GM23338 (cell line): ENCODE results near the gene NUTM1.

ENCODE experiments used
- CREB1 ChIP-seq: fragments of 250-450 bp; sonication (Bioruptor Pico); IDR thresholded peaks from 2 replicates; pipeline ENCODE4 v1.5.0; 2020; ENCODE audit warnings: low read depth, mild to moderate bottlenecking, moderate library complexity
- CTCF ChIP-seq, 2 experiments: fragments of 200-600 bp in 1 of 2; sonication (generic) in 1 of 2; conservative IDR thresholded peaks; 2 replicates each; pipeline versions ENCODE4 v1.5.1 to v1.6.1; 2016 to 2017; ENCODE audit warnings: antibody characterized with exemption in 2 of 2, low read depth in 2 of 2, mild to moderate bottlenecking in 2 of 2, moderate library complexity in 1 of 2
- ETS1 ChIP-seq: IDR thresholded peaks from 2 replicates; pipeline ENCODE4 v1.6.1; 2016; ENCODE audit warnings: antibody characterized with exemption
- EZH2 ChIP-seq: fragments of 200-600 bp; sonication (generic); IDR thresholded peaks from one replicate; pipeline ENCODE4 v1.8.0; 2017; ENCODE audit warnings: antibody characterized with exemption, mild to moderate bottlenecking, low read depth; ENCODE audit not compliant: unreplicated experiment
- EZH2phosphoT487 ChIP-seq: fragments of 200-600 bp; sonication (generic); IDR thresholded peaks from one replicate; pipeline ENCODE4 v1.8.1; 2018; ENCODE audit warnings: antibody characterized with exemption; ENCODE audit not compliant: unreplicated experiment
- JUNB ChIP-seq: IDR thresholded peaks from one replicate; pipeline ENCODE4 v1.6.1; 2016; ENCODE audit warnings: antibody characterized with exemption; ENCODE audit not compliant: unreplicated experiment
- NANOG ChIP-seq: IDR thresholded peaks from 2 replicates; pipeline ENCODE4 v1.6.1; 2016; ENCODE audit warnings: antibody characterized with exemption, borderline replicate concordance
- POLR2AphosphoS5 ChIP-seq: IDR thresholded peaks from 2 replicates; pipeline ENCODE4 v1.6.1; 2016; ENCODE audit warnings: antibody characterized with exemption, low read depth
- REST ChIP-seq: IDR thresholded peaks from one replicate; pipeline ENCODE4 v1.6.1; 2018; ENCODE audit warnings: antibody characterized with exemption; ENCODE audit not compliant: unreplicated experiment
- STAT1 ChIP-seq: IDR thresholded peaks from one replicate; pipeline ENCODE4 v1.6.1; 2016; ENCODE audit warnings: antibody characterized with exemption; ENCODE audit not compliant: unreplicated experiment
- ZNF114 ChIP-seq: fragments of 250-450 bp; sonication (Bioruptor Pico); IDR thresholded peaks from 2 replicates; pipeline ENCODE4 v1.5.0; 2020; ENCODE audit warnings: mild to moderate bottlenecking, moderate library complexity
- ZNF331 ChIP-seq: fragments of 250-450 bp; sonication (Bioruptor Pico); IDR thresholded peaks from 2 replicates; pipeline ENCODE4 v1.5.0; 2020; ENCODE audit warnings: low read depth, mild to moderate bottlenecking, moderate library complexity
- TF ChIP-seq, protein P1 (sequence below): fragments of 250-450 bp; sonication (Bioruptor Pico); IDR thresholded peaks from 2 replicates; pipeline ENCODE4 v1.5.0; 2020; ENCODE audit warnings: mild to moderate bottlenecking, moderate library complexity

DNA sequence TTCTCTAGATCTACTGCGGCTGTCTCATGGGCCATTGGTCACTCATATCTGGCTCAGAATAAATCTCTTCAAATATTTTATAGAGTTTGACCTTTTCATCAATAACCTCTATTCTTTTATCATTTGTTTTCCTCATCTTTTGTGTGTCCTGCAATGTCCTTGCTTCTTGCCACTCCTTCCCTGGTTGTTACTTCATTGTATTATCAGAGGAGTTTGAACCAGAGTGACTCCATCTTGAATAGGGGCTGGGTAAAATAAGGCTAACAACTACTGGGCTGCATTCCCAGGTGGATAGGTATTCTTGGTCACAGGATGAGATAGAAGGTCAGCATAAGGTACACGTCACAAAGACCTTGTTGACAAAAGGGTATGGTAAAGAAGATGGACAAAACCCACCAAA is 33.7 kb downstream of the NUTM1 start:
- TF ChIP-seq EZH2 (no peak), CTCF (conservative IDR thresholded peaks at IDR 0.05; ENCODE audit: low read depth in 2 of 2) (no peak), REST (no peak), EZH2phosphoT487 (no peak), CREB1 (CRISPR knock-in tag) (no peak), POLR2AphosphoS5 (no peak), STAT1 (no peak), JUNB (no peak), NANOG (no peak), ZNF331 (CRISPR knock-in tag) (no peak), ETS1 (no peak), ZNF114 (CRISPR knock-in tag) (no peak)
- TF ChIP-seq, protein P1, sequence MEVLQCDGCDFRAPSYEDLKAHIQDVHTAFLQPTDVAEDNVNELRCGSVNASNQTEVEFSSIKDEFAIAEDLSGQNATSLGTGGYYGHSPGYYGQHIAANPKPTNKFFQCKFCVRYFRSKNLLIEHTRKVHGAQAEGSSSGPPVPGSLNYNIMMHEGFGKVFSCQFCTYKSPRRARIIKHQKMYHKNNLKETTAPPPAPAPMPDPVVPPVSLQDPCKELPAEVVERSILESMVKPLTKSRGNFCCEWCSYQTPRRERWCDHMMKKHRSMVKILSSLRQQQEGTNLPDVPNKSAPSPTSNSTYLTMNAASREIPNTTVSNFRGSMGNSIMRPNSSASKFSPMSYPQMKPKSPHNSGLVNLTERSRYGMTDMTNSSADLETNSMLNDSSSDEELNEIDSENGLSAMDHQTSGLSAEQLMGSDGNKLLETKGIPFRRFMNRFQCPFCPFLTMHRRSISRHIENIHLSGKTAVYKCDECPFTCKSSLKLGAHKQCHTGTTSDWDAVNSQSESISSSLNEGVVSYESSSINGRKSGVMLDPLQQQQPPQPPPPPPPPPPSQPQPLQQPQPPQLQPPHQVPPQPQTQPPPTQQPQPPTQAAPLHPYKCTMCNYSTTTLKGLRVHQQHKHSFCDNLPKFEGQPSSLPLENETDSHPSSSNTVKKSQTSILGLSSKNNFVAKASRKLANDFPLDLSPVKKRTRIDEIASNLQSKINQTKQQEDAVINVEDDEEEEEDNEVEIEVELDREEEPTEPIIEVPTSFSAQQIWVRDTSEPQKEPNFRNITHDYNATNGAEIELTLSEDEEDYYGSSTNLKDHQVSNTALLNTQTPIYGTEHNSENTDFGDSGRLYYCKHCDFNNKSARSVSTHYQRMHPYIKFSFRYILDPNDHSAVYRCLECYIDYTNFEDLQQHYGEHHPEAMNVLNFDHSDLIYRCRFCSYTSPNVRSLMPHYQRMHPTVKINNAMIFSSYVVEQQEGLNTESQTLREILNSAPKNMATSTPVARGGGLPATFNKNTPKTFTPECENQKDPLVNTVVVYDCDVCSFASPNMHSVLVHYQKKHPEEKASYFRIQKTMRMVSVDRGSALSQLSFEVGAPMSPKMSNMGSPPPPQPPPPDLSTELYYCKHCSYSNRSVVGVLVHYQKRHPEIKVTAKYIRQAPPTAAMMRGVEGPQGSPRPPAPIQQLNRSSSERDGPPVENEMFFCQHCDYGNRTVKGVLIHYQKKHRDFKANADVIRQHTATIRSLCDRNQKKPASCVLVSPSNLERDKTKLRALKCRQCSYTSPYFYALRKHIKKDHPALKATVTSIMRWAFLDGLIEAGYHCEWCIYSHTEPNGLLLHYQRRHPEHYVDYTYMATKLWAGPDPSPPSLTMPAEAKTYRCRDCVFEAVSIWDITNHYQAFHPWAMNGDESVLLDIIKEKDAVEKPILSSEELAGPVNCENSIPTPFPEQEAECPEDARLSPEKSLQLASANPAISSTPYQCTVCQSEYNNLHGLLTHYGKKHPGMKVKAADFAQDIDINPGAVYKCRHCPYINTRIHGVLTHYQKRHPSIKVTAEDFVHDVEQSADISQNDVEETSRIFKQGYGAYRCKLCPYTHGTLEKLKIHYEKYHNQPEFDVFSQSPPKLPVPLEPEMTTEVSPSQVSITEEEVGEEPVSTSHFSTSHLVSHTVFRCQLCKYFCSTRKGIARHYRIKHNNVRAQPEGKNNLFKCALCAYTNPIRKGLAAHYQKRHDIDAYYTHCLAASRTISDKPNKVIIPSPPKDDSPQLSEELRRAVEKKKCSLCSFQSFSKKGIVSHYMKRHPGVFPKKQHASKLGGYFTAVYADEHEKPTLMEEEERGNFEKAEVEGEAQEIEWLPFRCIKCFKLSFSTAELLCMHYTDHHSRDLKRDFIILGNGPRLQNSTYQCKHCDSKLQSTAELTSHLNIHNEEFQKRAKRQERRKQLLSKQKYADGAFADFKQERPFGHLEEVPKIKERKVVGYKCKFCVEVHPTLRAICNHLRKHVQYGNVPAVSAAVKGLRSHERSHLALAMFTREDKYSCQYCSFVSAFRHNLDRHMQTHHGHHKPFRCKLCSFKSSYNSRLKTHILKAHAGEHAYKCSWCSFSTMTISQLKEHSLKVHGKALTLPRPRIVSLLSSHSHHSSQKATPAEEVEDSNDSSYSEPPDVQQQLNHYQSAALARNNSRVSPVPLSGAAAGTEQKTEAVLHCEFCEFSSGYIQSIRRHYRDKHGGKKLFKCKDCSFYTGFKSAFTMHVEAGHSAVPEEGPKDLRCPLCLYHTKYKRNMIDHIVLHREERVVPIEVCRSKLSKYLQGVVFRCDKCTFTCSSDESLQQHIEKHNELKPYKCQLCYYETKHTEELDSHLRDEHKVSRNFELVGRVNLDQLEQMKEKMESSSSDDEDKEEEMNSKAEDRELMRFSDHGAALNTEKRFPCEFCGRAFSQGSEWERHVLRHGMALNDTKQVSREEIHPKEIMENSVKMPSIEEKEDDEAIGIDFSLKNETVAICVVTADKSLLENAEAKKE: no peak
